Memory B cell (primary cell): ENCODE results near the gene RAP1GAP2.
"Not testable (repeated sequence)": the region's sequence is repeated elsewhere in the genome, so short reads cannot be mapped to it uniquely, and the experiment has no call there.

Source experiments
- ATAC-seq: fragments of 150-1000 bp; cut with Tn5 transposase; 2 replicates; pipeline ENCODE4 v1.10.0; 2021; ENCODE audit warnings: low read depth, mild to moderate bottlenecking, moderate library complexity
- DNase-seq, 2 donors: peaks; one replicate each; pipeline ENCODE4 v3.0.0; 2022; ENCODE audit warnings: low spot score in 2 of 2
- H3K27ac Mint-ChIP-seq: one replicate; pipeline ENCODE4 v1.8.0; 2022; ENCODE audit warnings: mild to moderate bottlenecking, moderate library complexity, mixed read lengths
- H3K27me3 Mint-ChIP-seq: one replicate; pipeline ENCODE4 v1.8.0; 2022; ENCODE audit warnings: mixed read lengths
- H3K36me3 Mint-ChIP-seq: one replicate; pipeline ENCODE4 v1.8.0; 2022; ENCODE audit warnings: mild to moderate bottlenecking, mixed read lengths
- H3K4me1 Mint-ChIP-seq: one replicate; pipeline ENCODE4 v1.8.0; 2022; ENCODE audit warnings: mixed read lengths
- H3K4me3 Mint-ChIP-seq: one replicate; pipeline ENCODE4 v1.8.0; 2022; ENCODE audit warnings: mild to moderate bottlenecking, moderate library complexity, mixed read lengths
- H3K9me3 Mint-ChIP-seq: one replicate; pipeline ENCODE4 v1.8.0; 2022; ENCODE audit warnings: mixed read lengths

Gene RAP1GAP2

DNA sequence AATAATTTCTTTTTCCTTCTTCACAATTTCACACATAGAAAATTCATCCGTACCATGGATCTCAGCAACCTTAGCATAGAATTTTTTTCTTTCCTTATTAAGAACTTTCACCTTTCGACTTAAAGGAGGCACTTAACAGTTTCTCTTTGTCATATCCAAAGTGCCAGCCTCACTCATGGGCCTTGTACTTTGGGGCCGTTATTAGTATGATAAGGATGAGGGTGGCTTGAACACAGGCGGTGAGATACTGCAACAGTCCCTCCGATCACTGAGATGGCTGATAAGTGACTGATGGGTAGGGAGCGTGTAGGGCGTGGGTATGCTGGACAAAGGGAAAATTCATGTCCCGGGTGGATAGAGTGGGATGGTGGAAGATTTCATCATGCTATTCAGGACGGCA, 181.9 kb downstream of the RAP1GAP2 start:
- H3K9me3 Mint-ChIP-seq = no peaks in the 10 kb centered on the region
- no peak overlapping the region for H3K27ac Mint-ChIP-seq
- DNase-seq (no peak), ATAC-seq (no peak)
- no peak overlapping the region for H3K4me3 Mint-ChIP-seq
- no peaks in the 10 kb centered on the region for H3K4me1 Mint-ChIP-seq
- H3K27me3 Mint-ChIP-seq = no peaks in the 10 kb centered on the region
- H3K36me3 Mint-ChIP-seq = peaks cover 24% of the 10 kb centered on the region

- H3K36me3 Mint-ChIP-seq = peaks cover 29% of the 10 kb centered on the region
- no peak overlapping the region for H3K27ac Mint-ChIP-seq
- no peaks in the 10 kb centered on the region for H3K27me3 Mint-ChIP-seq
- no peak overlapping the region for H3K4me3 Mint-ChIP-seq
- H3K4me1 Mint-ChIP-seq = no peaks in the 10 kb centered on the region
- no peak for DNase-seq
- no peaks in the 10 kb centered on the region for H3K9me3 Mint-ChIP-seq
- ATAC-seq = no peak
Observed at GRCh38 chr17:2978991-2979390, 182.8 kb downstream of the RAP1GAP2 start.

GRCh38 chr17:2980211-2980903, 184.1 kb downstream of the RAP1GAP2 start:
- Mint-ChIP-seq H3K36me3 (peaks cover 31% of the 10 kb centered on the region), H3K9me3 (no peaks in the 10 kb centered on the region), H3K4me3 (no peak overlapping the region), H3K4me1 (no peaks in the 10 kb centered on the region), H3K27me3 (no peaks in the 10 kb centered on the region), H3K27ac (no peak overlapping the region)
- no peak for DNase-seq
- ATAC-seq = no peak

- no peaks in the 10 kb centered on the region for H3K9me3 Mint-ChIP-seq
- H3K4me1 Mint-ChIP-seq = no peaks in the 10 kb centered on the region
- no peaks in the 10 kb centered on the region for H3K27me3 Mint-ChIP-seq
Observed at GRCh38 chr17:2980904-2981246, 184.6 kb downstream of the RAP1GAP2 start.

DNA sequence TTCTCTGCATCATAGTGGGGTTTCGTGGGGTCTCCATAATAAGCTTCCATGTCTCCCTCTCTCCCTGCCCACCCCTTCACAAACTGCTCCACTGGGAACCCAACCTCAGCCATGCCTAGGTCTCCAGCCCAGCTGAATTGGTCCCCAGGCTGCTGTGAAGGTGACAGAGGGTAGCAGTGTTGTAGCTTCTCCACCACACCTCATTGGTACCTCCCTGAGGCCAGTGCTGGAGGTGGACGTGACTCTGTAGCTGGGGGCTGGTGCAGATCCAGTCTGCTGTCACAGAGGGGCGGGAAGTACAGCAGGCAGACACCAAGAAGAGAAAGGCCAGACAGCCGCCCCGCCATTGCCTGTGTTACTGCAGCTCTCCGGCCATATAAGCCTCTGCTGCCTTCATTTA, 185.1 kb downstream of the RAP1GAP2 start:
- DNase-seq = no peak
- Mint-ChIP-seq H3K4me1 (no peaks in the 10 kb centered on the region), H3K36me3 (peaks cover 32% of the 10 kb centered on the region), H3K27me3 (no peaks in the 10 kb centered on the region), H3K9me3 (no peaks in the 10 kb centered on the region), H3K4me3 (no peak overlapping the region), H3K27ac (no peak overlapping the region)
- ATAC-seq = no peak

More at GRCh38 chr17:2980904-2981246, 184.6 kb downstream of the RAP1GAP2 start:
- H3K36me3 Mint-ChIP-seq = peaks cover 32% of the 10 kb centered on the region
- ATAC-seq = no peak
- H3K4me3 Mint-ChIP-seq = no peak overlapping the region
- H3K27ac Mint-ChIP-seq = no peak overlapping the region
- no peak for DNase-seq

DNA sequence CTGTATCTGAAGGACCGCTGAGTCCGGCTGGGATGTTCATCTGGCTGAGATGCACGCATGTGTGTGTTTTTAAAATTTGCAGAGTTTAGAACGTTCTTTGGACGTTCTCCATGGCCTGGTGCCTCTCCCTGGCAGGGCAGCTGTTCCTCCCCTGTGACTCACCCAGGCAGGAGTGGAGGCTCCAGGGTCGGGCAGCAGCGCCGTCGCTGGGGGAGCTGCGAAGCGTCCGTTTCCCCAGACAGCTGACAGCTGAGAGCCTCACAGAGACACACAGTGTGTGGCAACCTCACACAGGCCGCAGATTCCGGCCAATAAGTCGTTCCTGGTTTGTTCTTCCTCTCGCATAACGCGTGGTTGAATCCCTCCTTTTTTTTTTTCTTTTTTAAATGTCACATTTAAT, 186.6 kb downstream of the RAP1GAP2 start:
- Mint-ChIP-seq H3K9me3 (no peaks in the 10 kb centered on the region), H3K36me3 (peaks cover 28% of the 10 kb centered on the region), H3K4me1 (no peaks in the 10 kb centered on the region), H3K27me3 (no peaks in the 10 kb centered on the region), H3K27ac (no peak overlapping the region), H3K4me3 (no peak overlapping the region)
- ATAC-seq = no peak
- DNase-seq = no peak

- ATAC-seq (no peak), DNase-seq (no peak)
- Mint-ChIP-seq H3K27me3 (no peaks in the 10 kb centered on the region), H3K4me3 (no peak overlapping the region), H3K4me1 (no peaks in the 10 kb centered on the region), H3K36me3 (peaks cover 26% of the 10 kb centered on the region), H3K9me3 (no peaks in the 10 kb centered on the region), H3K27ac (no peak overlapping the region)
Observed at GRCh38 chr17:2983255-2983654, 187.0 kb downstream of the RAP1GAP2 start.

DNA sequence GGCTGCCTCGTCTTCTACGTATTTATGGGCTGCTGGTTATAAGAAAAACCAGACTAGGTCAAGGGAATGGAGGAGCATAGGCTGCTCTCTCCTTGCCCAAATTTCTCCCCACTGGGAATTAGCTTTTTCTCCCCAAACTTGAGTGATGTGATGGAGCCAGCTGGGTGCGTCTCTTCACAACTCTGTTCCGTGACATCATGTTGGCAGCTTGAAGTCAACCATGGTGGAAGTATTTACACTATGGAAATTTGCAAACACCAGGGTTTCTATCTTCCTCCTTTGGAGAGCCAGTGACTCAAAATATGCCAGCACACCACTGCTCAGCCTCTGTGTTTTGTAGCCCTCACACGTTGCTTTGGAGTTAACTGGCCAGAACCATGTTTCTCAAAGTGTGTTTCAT, 189.1 kb downstream of the RAP1GAP2 start:
- Mint-ChIP-seq H3K4me1 (peaks cover 4% of the 10 kb centered on the region), H3K27ac (no peak overlapping the region), H3K36me3 (peaks cover 29% of the 10 kb centered on the region)

DNA sequence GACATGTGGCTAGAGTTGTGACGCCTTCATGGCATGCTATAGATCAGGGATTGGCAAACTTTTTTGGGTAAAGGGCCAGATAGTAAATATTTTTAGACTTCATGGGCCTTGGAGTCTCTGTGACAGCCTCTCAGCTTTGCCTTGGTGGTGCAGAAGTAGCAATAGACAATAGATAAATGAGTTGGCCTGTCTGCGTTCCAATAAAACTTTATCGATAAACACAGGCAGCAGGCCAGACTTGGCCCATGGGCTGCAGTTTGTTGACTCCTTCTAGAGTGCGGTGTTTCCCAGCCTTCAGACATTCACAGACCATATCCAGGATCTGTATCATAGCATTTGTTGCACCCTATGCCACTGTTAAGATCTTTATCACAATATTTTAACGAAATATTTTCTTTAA, 190.7 kb downstream of the RAP1GAP2 start:
- H3K4me3 Mint-ChIP-seq = no peak overlapping the region

More for the DNA sequence above, 189.1 kb downstream of the RAP1GAP2 start:
- H3K27me3 Mint-ChIP-seq = no peaks in the 10 kb centered on the region
- no peak overlapping the region for H3K4me3 Mint-ChIP-seq
- DNase-seq = no peak
- ATAC-seq = no peak
- H3K9me3 Mint-ChIP-seq = no peaks in the 10 kb centered on the region

DNA sequence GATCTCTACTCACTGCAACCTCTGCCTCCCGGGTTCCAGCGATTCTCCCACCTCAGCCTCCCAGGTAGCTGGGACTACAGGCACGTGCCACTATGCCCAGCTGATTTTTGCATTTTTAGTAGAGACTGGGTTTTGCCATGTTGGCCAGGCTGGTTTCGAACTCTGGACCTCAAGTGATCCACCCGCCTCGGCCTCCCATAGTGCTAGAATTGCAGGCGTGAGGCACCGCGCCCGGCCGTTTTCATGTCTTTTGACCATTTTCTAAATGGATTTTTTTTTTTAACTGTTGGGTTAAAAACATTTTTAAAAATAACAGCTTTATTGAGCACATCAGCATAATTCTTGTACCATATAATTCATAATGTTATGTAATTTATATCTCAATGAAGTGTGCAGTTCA, 193.2 kb downstream of the RAP1GAP2 start:
- not testable (repeated sequence) for DNase-seq, ATAC-seq, H3K4me3 Mint-ChIP-seq, H3K27me3 Mint-ChIP-seq, H3K27ac Mint-ChIP-seq, H3K4me1 Mint-ChIP-seq, H3K9me3 Mint-ChIP-seq
- peaks cover 16% of the 10 kb centered on the region for H3K36me3 Mint-ChIP-seq

More for the DNA sequence above, 190.7 kb downstream of the RAP1GAP2 start:
- Mint-ChIP-seq H3K4me1 (peaks cover 4% of the 10 kb centered on the region), H3K27me3 (no peaks in the 10 kb centered on the region), H3K36me3 (peaks cover 20% of the 10 kb centered on the region), H3K9me3 (no peaks in the 10 kb centered on the region), H3K27ac (no peak overlapping the region)
- ATAC-seq (no peak), DNase-seq (no peak)

DNA sequence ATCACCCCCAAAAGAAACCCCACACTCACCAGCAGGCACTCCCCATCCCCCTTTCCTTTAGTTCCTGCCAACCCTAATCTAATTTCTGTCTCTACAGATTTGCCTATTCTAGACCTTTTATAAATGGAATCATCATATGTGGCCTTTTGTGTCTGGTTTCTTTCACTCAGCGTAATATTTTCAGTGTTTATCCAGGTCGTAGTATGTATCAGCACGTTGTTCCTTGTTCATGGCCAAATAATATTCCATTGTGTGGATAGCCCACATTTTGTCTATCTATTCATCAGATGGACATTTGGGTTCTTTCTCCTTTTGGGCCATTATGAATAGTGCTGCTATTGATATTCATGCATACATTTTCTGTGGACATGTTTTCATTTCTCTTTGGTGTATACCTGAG, 193.6 kb downstream of the RAP1GAP2 start:
- no peaks in the 10 kb centered on the region for H3K27me3 Mint-ChIP-seq
- no peak for DNase-seq
- no peak for ATAC-seq
- no peak overlapping the region for H3K27ac Mint-ChIP-seq
- H3K36me3 Mint-ChIP-seq = peaks cover 14% of the 10 kb centered on the region
- H3K4me3 Mint-ChIP-seq = no peak overlapping the region
- H3K4me1 Mint-ChIP-seq = peaks cover 4% of the 10 kb centered on the region
- no peaks in the 10 kb centered on the region for H3K9me3 Mint-ChIP-seq

- Mint-ChIP-seq H3K4me1 (peaks cover 4% of the 10 kb centered on the region), H3K4me3 (no peak overlapping the region), H3K27ac (no peak overlapping the region), H3K27me3 (no peaks in the 10 kb centered on the region), H3K36me3 (peaks cover 12% of the 10 kb centered on the region), H3K9me3 (no peaks in the 10 kb centered on the region)
- DNase-seq (no peak), ATAC-seq (no peak)
Observed at GRCh38 chr17:2990396-2990795, 194.2 kb downstream of the RAP1GAP2 start.

GRCh38 chr17:2991396-2992180, 195.3 kb downstream of the RAP1GAP2 start:
- DNase-seq, ATAC-seq, H3K9me3 Mint-ChIP-seq, H3K27ac Mint-ChIP-seq, H3K4me3 Mint-ChIP-seq, H3K27me3 Mint-ChIP-seq, H3K4me1 Mint-ChIP-seq: not testable (repeated sequence)
- H3K36me3 Mint-ChIP-seq = peaks cover 12% of the 10 kb centered on the region

DNA sequence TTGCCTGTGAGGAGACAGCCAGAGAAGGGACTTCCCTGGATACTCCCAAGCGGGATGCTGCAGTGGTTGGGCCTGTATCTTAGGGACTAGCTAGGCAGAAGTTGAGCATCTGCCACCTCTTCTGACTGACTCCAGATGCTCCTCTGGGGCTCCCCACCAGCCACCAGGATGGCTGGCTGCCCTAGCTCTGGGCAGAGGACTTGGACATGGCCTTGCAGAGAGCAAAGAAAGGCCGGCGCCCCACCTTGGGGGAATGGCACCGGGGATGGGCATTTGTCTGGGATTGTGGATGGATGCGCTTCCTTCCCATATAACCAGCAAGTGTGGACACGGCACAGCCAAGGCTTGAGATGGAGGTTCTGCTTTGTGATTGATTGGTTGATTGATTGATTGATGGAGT, 198.2 kb downstream of the RAP1GAP2 start:
- no peak for DNase-seq
- H3K27ac Mint-ChIP-seq = no peak overlapping the region
- H3K36me3 Mint-ChIP-seq = peaks cover 19% of the 10 kb centered on the region
- no peak overlapping the region for H3K4me3 Mint-ChIP-seq
- no peaks in the 10 kb centered on the region for H3K9me3 Mint-ChIP-seq
- peaks cover 6% of the 10 kb centered on the region for H3K4me1 Mint-ChIP-seq
- H3K27me3 Mint-ChIP-seq = no peaks in the 10 kb centered on the region
- no peak for ATAC-seq

- no peaks in the 10 kb centered on the region for H3K27me3 Mint-ChIP-seq
- H3K27ac Mint-ChIP-seq = no peak overlapping the region
- peaks cover 14% of the 10 kb centered on the region for H3K36me3 Mint-ChIP-seq
- H3K4me3 Mint-ChIP-seq = no peak overlapping the region
- ATAC-seq (no peak), DNase-seq (no peak)
- H3K4me1 Mint-ChIP-seq = peaks cover 2% of the 10 kb centered on the region
- no peaks in the 10 kb centered on the region for H3K9me3 Mint-ChIP-seq
Observed at GRCh38 chr17:2995377-2995776, 199.1 kb downstream of the RAP1GAP2 start.
